Fibroblast of pulmonary artery (primary cell): ENCODE results near the gene PAFAH1B1.
"Not testable (repeated sequence)": the region's sequence is repeated elsewhere in the genome, so short reads cannot be mapped to it uniquely, and the experiment has no call there.

Source experiments
- DNase-seq: peaks from one replicate; pipeline ENCODE4 v3.0.0-alpha.2; 2010; ENCODE audit warnings: low read depth
- H3K4me3 ChIP-seq: replicated peaks from 2 replicates; pipeline ENCODE4 v1.5.1; 2011; ENCODE audit warnings: low read depth, mild to moderate bottlenecking, control low read depth, low read length, moderate library complexity
- CTCF ChIP-seq: IDR thresholded peaks from 2 replicates; pipeline ENCODE4 v1.5.1; 2011; ENCODE audit warnings: mild to moderate bottlenecking, control low read depth, low read length, inconsistent platforms; ENCODE audit errors: missing control alignments

Gene PAFAH1B1

GRCh38 chr17:2624292-2624731, 30.9 kb downstream of the PAFAH1B1 start:
- H3K4me3 ChIP-seq, result no peak overlapping the region
- TF ChIP-seq CTCF, result no peak
- no peak for DNase-seq

GRCh38 chr17:2626626-2627219, 33.3 kb downstream of the PAFAH1B1 start:
- not testable (repeated sequence) for H3K4me3 ChIP-seq, DNase-seq

DNA sequence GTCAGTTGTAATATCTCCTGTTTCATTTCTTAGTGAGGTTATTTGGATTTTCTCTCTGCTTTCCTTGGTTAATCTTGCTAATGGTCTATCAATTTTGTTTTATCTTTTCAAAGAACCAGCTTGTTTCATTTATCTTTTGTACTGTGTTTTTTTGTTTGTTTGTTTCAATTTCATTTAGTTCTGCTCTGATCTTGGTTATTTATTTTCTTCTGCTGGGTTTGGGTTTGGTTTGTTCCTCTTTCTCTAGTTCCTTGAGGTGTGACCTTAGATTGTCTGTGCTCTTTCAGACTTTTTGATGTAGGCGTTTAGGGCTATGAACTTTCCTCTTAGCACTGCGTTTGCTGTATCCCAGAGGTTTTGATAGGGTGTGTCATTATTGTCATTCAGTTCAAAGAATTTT, 35.5 kb downstream of the PAFAH1B1 start:
- not testable (repeated sequence) for DNase-seq, H3K4me3 ChIP-seq

DNA sequence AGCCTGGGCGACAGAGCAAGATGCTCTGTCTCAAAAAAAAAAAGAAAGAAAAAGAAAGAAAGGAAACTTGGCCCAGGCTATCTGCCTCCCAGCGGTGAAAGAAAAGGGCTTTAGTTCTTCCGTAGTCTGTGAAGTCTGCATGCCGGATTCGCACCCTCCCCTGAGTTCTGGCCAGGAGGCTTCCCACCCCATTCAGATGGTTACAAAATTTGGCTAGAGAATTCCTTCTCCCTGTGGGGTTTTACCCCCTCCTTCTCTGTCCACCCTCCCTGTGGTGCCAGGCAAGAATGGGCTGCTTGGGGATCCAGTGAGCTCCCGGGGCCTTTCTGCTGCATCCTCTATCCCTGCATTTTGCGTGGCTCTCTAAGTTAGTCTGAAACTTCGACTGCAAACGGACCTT, 37.8 kb downstream of the PAFAH1B1 start:
- no peak overlapping the region for H3K4me3 ChIP-seq
- DNase-seq, result no peak
- no peak for TF ChIP-seq CTCF

- no peak for TF ChIP-seq CTCF
- no peak overlapping the region for H3K4me3 ChIP-seq
- DNase-seq, result no peak
Measured at GRCh38 chr17:2634361-2634960, 41.0 kb downstream of the PAFAH1B1 start.

DNA sequence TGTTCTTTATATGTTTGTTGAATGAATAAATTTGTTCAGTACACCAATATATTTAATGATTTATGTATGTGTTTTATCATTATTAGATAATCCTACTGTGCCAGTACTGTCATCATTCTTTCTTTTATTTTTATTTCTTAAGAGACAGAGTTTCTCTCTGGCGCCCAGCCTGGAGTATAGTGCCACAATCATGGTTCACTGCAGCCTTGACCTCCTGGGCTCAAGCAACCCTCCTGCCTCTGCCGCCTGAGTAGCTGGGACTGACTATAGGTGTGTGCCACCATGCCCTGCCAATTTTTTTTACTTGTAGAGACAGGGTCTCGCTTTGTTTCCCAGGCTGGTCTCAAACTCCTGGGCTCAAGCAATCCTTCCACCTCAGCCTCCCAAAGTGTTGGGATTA, 41.8 kb downstream of the PAFAH1B1 start:
- H3K4me3 ChIP-seq, result no peak overlapping the region
- TF ChIP-seq CTCF, result no peak
- no peak for DNase-seq

- DNase-seq, result no peak
- no peak for TF ChIP-seq CTCF
- H3K4me3 ChIP-seq, result no peak overlapping the region
Measured at GRCh38 chr17:2635675-2636074, 42.2 kb downstream of the PAFAH1B1 start.

GRCh38 chr17:2636169-2636930, 42.9 kb downstream of the PAFAH1B1 start:
- no peak for TF ChIP-seq CTCF
- no peak overlapping the region for H3K4me3 ChIP-seq
- DNase-seq, result no peak
